WTC11 (cell line): ENCODE measurements around the gene EPN1. TPM values are rescaled to one million over a fixed set of nuclear protein-coding genes. Genes with fewer than 3 reads are reported as not detected.
A peak's percentile ranks its signal among the peaks of the same experiment; 100 is the strongest.

Source experiments
- ATAC-seq: fragments of 200-7000 bp; cut with Tn5 transposase; 2 replicates; pipeline ENCODE4 v1.10.0; 2021; ENCODE audit warnings: mild to moderate bottlenecking, moderate library complexity
- CTCF ChIA-PET: fragments of 300-600 bp; sonication (Branson Sonifier 250); formaldehyde crosslinking; loops from one replicate; lab custom pipeline; 2021; ENCODE audit warnings: antibody characterized with exemption; lab: Charles Lee
- POLR2A ChIA-PET: fragments of 350-600 bp; sonication (Branson Sonifier 250); formaldehyde crosslinking; loops from one replicate; lab custom pipeline; 2021; ENCODE audit warnings: antibody characterized with exemption; lab: Charles Lee
- DNase-seq: peaks from one replicate; pipeline ENCODE4 v3.0.0; 2021; ENCODE audit warnings: low spot score
- H3K27ac Mint-ChIP-seq: 2 replicates; pipeline ENCODE4 v1.8.0; 2021; ENCODE audit warnings: mixed read lengths
- H3K27me3 Mint-ChIP-seq: 2 replicates; pipeline ENCODE4 v1.8.0; 2021; ENCODE audit warnings: low read depth, mild to moderate bottlenecking, moderate library complexity, mixed read lengths
- H3K36me3 Mint-ChIP-seq: 2 replicates; pipeline ENCODE4 v1.8.0; 2021; ENCODE audit warnings: mixed read lengths
- H3K4me1 Mint-ChIP-seq: 2 replicates; pipeline ENCODE4 v1.8.0; 2022; ENCODE audit warnings: mixed read lengths
- H3K4me3 Mint-ChIP-seq: 2 replicates; pipeline ENCODE4 v1.8.0; 2021; ENCODE audit warnings: mild to moderate bottlenecking, moderate library complexity, mixed read lengths
- H3K9me3 Mint-ChIP-seq: 2 replicates; pipeline ENCODE4 v1.8.0; 2021; ENCODE audit warnings: mixed read lengths
- CBFB ChIP-seq: sonication (generic); formaldehyde crosslinking; IDR thresholded peaks from 2 replicates; pipeline ENCODE4 v1.8.1; 2022; ENCODE audit warnings: mild to moderate bottlenecking, low read depth, missing genetic modification reagents
- CREM ChIP-seq: sonication (generic); formaldehyde crosslinking; IDR thresholded peaks from 2 replicates; pipeline ENCODE4 v1.8.1; 2022; ENCODE audit warnings: mild to moderate bottlenecking, missing genetic modification reagents, moderate library complexity
- ESRRA ChIP-seq: sonication (generic); formaldehyde crosslinking; IDR thresholded peaks from 2 replicates; pipeline ENCODE4 v1.8.1; 2022; ENCODE audit warnings: mild to moderate bottlenecking, missing genetic modification reagents, borderline replicate concordance
- ETV6 ChIP-seq: sonication (generic); formaldehyde crosslinking; IDR thresholded peaks from 2 replicates; pipeline ENCODE4 v1.8.1; 2022; ENCODE audit warnings: mild to moderate bottlenecking, missing genetic modification reagents
- FOXK1 ChIP-seq: sonication (generic); formaldehyde crosslinking; IDR thresholded peaks from 2 replicates; pipeline ENCODE4 v1.8.0; 2022; ENCODE audit warnings: mild to moderate bottlenecking, moderate library complexity, missing genetic modification reagents
- GTF2I ChIP-seq: fragments of 250-450 bp; sonication (Bioruptor Pico); conservative IDR thresholded peaks from 2 replicates; pipeline ENCODE4 v1.4.0; 2021; ENCODE audit warnings: mild to moderate bottlenecking
- NFATC4 ChIP-seq: fragments of 250-450 bp; sonication (Bioruptor Pico); IDR thresholded peaks from 2 replicates; pipeline ENCODE4 v1.9.0; 2021; ENCODE audit warnings: mild to moderate bottlenecking
- NR3C1 ChIP-seq: sonication (generic); formaldehyde crosslinking; conservative IDR thresholded peaks from 2 replicates; pipeline ENCODE4 v1.8.1; 2023; ENCODE audit warnings: low read depth, mild to moderate bottlenecking, missing genetic modification reagents
- SMAD4 ChIP-seq: sonication (generic); formaldehyde crosslinking; IDR thresholded peaks from 2 replicates; pipeline ENCODE4 v1.8.0; 2022; ENCODE audit warnings: mild to moderate bottlenecking, missing genetic modification reagents
- TEAD4 ChIP-seq: sonication (generic); formaldehyde crosslinking; IDR thresholded peaks from 2 replicates; pipeline ENCODE4 v1.8.0; 2022; ENCODE audit warnings: mild to moderate bottlenecking, missing genetic modification reagents
- ZBTB21 ChIP-seq: sonication (generic); formaldehyde crosslinking; IDR thresholded peaks from 2 replicates; pipeline ENCODE4 v1.8.1; 2023; ENCODE audit warnings: mild to moderate bottlenecking, missing genetic modification reagents, borderline replicate concordance
- ZNF671 ChIP-seq: fragments of 250-450 bp; sonication (Bioruptor Pico); IDR thresholded peaks from 2 replicates; pipeline ENCODE4 v1.8.0; 2021; ENCODE audit warnings: mild to moderate bottlenecking
- total RNA-seq: library from RNA; stranded (reverse); gene quantifications from 3 replicates; pipeline ENCODE4 v1.2.3, GENCODE V29; 2021
- TF ChIP-seq, protein P1 (sequence below): sonication (generic); formaldehyde crosslinking; IDR thresholded peaks from 2 replicates; pipeline ENCODE4 v1.8.1; 2023; ENCODE audit warnings: mild to moderate bottlenecking, missing genetic modification reagents
- TF ChIP-seq, protein P2 (sequence below): sonication (generic); formaldehyde crosslinking; IDR thresholded peaks from 2 replicates; pipeline ENCODE4 v1.8.0; 2023; ENCODE audit warnings: missing genetic modification reagents, mild to moderate bottlenecking, borderline replicate concordance
- TF ChIP-seq, protein P3 (sequence below): sonication (generic); formaldehyde crosslinking; IDR thresholded peaks from 2 replicates; pipeline ENCODE4 v1.8.0; 2023; ENCODE audit warnings: missing genetic modification reagents
- TF ChIP-seq, protein P4 (sequence below): sonication (generic); formaldehyde crosslinking; IDR thresholded peaks from 2 replicates; pipeline ENCODE4 v1.8.1; 2023; ENCODE audit warnings: mild to moderate bottlenecking, missing genetic modification reagents, moderate library complexity
- TF ChIP-seq, protein P5 (sequence below): sonication (generic); formaldehyde crosslinking; IDR thresholded peaks from 2 replicates; pipeline ENCODE4 v1.8.1; 2023; ENCODE audit warnings: mild to moderate bottlenecking, moderate library complexity, missing genetic modification reagents
- TF ChIP-seq, protein P6 (sequence below): fragments of 250-450 bp; sonication (Bioruptor Pico); IDR thresholded peaks from 2 replicates; pipeline ENCODE4 v1.9.0; 2021; ENCODE audit warnings: mild to moderate bottlenecking

Gene EPN1
- total RNA-seq, 1 experiment from 2014 or later, result 234 TPM

DNA sequence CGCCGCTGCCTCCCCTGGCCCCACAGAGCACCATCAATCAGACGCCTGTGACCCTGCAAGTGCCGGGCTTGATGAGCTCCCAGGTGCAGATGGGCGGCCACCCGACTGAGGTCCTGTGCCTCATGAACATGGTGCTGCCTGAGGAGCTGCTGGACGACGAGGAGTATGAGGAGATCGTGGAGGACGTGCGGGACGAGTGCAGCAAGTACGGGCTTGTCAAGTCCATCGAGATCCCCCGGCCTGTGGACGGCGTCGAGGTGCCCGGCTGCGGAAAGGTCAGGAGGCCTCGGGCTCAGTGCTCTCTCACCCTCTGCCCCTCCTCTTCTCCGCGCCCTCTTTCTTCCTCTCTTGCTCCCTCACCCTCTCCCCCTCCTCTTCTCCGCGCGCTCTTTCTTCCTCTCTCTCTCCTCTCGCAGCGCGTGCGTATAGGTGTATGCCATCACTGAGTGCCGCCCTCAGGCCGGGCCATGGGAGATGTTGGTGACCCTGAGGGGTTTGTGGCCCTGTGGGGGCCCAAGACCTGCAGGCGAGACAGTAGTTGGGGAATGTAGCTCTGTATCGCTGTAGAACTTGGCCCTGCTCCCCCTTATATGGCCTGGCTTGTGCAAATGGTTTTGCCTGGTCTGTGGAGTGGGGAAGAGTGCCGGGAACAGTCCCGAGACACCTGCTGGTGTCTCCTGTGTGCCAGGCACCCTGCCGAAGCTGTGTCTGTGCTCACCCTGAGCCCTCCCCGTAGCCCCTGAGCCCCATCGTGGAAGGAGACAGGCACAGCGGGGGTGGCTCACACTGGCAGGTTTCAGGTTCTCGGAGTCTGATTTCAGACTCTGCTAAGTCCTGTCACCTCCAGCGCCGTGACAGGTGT, 5.4 kb upstream of the EPN1 start:
- peak overlapping the region; percentile 92 for H3K27ac Mint-ChIP-seq
- peaks cover 32% of the 10 kb centered on the region for H3K4me1 Mint-ChIP-seq
- DNase-seq, result no peak
- TF ChIP-seq, protein P1, sequence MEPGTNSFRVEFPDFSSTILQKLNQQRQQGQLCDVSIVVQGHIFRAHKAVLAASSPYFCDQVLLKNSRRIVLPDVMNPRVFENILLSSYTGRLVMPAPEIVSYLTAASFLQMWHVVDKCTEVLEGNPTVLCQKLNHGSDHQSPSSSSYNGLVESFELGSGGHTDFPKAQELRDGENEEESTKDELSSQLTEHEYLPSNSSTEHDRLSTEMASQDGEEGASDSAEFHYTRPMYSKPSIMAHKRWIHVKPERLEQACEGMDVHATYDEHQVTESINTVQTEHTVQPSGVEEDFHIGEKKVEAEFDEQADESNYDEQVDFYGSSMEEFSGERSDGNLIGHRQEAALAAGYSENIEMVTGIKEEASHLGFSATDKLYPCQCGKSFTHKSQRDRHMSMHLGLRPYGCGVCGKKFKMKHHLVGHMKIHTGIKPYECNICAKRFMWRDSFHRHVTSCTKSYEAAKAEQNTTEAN, result no peak
- TF ChIP-seq ZNF671 (CRISPR knock-in tag) (no peak), NR3C1 (no peak), TEAD4 (CRISPR knock-in tag) (no peak), SMAD4 (CRISPR knock-in tag) (no peak), ZBTB21 (CRISPR knock-in tag) (no peak), CBFB (CRISPR knock-in tag) (no peak), NFATC4 (CRISPR knock-in tag) (no peak), ETV6 (no peak), ESRRA (CRISPR knock-in tag) (no peak), GTF2I (no peak), CREM (CRISPR knock-in tag) (no peak), FOXK1 (CRISPR knock-in tag) (no peak)
- TF ChIP-seq, protein P2, sequence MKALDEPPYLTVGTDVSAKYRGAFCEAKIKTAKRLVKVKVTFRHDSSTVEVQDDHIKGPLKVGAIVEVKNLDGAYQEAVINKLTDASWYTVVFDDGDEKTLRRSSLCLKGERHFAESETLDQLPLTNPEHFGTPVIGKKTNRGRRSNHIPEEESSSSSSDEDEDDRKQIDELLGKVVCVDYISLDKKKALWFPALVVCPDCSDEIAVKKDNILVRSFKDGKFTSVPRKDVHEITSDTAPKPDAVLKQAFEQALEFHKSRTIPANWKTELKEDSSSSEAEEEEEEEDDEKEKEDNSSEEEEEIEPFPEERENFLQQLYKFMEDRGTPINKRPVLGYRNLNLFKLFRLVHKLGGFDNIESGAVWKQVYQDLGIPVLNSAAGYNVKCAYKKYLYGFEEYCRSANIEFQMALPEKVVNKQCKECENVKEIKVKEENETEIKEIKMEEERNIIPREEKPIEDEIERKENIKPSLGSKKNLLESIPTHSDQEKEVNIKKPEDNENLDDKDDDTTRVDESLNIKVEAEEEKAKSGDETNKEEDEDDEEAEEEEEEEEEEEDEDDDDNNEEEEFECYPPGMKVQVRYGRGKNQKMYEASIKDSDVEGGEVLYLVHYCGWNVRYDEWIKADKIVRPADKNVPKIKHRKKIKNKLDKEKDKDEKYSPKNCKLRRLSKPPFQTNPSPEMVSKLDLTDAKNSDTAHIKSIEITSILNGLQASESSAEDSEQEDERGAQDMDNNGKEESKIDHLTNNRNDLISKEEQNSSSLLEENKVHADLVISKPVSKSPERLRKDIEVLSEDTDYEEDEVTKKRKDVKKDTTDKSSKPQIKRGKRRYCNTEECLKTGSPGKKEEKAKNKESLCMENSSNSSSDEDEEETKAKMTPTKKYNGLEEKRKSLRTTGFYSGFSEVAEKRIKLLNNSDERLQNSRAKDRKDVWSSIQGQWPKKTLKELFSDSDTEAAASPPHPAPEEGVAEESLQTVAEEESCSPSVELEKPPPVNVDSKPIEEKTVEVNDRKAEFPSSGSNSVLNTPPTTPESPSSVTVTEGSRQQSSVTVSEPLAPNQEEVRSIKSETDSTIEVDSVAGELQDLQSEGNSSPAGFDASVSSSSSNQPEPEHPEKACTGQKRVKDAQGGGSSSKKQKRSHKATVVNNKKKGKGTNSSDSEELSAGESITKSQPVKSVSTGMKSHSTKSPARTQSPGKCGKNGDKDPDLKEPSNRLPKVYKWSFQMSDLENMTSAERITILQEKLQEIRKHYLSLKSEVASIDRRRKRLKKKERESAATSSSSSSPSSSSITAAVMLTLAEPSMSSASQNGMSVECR (CRISPR knock-in tag), result no peak
- TF ChIP-seq, protein P3, sequence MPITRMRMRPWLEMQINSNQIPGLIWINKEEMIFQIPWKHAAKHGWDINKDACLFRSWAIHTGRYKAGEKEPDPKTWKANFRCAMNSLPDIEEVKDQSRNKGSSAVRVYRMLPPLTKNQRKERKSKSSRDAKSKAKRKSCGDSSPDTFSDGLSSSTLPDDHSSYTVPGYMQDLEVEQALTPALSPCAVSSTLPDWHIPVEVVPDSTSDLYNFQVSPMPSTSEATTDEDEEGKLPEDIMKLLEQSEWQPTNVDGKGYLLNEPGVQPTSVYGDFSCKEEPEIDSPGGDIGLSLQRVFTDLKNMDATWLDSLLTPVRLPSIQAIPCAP (CRISPR knock-in tag), result no peak
- TF ChIP-seq, protein P4, sequence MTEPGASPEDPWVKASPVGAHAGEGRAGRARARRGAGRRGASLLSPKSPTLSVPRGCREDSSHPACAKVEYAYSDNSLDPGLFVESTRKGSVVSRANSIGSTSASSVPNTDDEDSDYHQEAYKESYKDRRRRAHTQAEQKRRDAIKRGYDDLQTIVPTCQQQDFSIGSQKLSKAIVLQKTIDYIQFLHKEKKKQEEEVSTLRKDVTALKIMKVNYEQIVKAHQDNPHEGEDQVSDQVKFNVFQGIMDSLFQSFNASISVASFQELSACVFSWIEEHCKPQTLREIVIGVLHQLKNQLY, result no peak
- TF ChIP-seq, protein P5, sequence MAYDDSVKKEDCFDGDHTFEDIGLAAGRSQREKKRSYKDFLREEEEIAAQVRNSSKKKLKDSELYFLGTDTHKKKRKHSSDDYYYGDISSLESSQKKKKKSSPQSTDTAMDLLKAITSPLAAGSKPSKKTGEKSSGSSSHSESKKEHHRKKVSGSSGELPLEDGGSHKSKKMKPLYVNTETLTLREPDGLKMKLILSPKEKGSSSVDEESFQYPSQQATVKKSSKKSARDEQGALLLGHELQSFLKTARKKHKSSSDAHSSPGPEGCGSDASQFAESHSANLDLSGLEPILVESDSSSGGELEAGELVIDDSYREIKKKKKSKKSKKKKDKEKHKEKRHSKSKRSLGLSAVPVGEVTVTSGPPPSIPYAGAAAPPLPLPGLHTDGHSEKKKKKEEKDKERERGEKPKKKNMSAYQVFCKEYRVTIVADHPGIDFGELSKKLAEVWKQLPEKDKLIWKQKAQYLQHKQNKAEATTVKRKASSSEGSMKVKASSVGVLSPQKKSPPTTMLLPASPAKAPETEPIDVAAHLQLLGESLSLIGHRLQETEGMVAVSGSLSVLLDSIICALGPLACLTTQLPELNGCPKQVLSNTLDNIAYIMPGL (CRISPR knock-in tag), result no peak
- TF ChIP-seq, protein P6, sequence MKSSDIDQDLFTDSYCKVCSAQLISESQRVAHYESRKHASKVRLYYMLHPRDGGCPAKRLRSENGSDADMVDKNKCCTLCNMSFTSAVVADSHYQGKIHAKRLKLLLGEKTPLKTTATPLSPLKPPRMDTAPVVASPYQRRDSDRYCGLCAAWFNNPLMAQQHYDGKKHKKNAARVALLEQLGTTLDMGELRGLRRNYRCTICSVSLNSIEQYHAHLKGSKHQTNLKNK (CRISPR knock-in tag), result no peak
- TF ChIP-seq, all 79 proteins: peak for 0
- no peak for ATAC-seq
- peaks cover 50% of the 10 kb centered on the region for H3K36me3 Mint-ChIP-seq
- no peaks in the 10 kb centered on the region for H3K9me3 Mint-ChIP-seq
- ChIA-PET POLR2A (no interaction called here), CTCF (interaction anchor here (2.4 to 3.5 kb wide), 2 partner anchors 12 to 15 kb away, joined by 33 to 57 read pairs; partner anchors contain the start of gene U2AF2)
- H3K4me3 Mint-ChIP-seq, result no peak overlapping the region
- no peaks in the 10 kb centered on the region for H3K27me3 Mint-ChIP-seq
